Brain pericyte (primary cell): ENCODE results near the gene ABCC3.

ENCODE experiments used
- DNase-seq: peaks from one replicate; pipeline ENCODE4 v3.0.0-alpha.2; 2012; ENCODE audit warnings: low read depth, low spot score

The ABCC3 gene

DNA sequence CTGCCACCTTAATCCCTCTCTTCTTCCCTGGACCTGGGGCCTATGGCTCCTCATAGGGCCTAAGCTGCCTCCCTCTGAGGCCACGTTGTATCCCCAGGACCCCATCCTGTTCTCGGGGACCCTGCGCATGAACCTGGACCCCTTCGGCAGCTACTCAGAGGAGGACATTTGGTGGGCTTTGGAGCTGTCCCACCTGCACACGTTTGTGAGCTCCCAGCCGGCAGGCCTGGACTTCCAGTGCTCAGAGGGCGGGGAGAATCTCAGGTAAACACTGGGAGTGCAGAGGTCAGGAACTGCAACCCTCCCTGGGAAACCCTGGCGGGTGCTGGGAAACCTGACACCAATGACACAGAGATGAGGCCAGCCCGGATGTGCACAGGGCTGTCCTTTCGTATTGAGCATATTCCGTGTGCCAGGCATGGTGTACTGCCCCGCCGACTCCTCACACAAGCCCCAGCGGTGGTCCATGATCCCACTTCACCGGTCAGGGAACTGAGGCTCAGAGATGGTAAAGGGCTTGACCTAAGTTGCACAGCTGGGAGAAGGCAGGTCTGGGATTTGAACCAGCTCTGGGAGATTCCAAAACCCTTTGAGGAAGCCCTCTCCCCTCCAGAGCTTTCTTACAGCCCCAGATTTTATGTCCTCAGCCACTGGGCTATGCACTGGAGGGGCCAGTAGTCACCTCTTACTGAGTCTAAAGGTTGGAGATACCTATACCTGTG is 50.1 kb downstream of the ABCC3 start:
- no peak for DNase-seq

DNA sequence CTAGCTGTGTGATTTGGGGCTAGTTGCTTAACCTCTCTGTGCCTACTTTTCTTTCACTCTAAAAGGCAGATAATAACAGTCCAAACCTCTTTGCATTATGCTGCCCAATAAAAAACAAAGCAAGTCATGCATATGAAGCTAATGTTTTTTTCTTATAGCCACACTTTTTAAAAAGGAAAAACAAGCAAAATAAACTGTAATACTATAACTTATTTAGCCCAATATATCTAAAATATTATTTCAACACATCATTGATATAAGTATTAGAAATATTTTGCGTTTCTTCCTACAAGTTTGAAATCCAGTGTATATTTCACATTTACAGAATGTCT is 50.6 kb downstream of the ABCC3 start:
- DNase-seq, result no peak

DNA sequence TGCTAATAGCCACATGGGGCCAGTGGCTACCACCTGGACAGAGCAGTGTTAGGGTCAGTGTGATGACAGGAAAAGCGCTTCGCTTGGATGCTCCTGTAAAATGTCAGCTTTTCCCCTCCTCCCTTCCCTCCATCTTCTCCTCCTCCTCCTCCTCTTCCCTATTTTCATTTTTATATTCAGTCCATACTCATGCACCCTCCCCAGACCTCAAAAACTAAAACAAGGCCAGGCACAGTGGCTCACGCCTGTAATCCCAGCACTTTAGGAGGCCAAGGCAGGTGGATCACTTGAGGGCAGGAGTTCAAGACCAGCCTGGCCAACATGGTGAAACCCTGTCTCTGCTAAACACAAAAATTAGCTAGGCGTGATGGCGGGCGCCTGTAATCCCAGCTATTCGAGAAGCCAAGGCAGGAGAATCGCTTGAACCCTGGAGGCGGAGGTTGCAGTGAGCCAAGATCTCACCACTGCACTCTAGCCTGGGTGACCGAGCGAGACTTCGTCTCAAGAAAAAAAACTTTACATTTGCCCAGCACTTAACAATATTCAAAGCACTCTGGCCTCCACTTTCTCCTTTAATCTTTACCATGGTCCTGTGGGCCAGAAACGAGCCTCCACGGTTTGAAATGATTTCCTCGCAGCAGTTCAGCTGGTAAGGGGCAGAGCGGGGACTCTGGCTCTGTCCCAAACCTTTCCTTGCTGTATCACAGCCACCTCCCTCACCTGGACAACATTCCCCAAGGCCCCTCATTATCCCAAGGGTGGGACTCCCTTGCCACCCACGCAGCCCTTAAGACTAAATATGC is 51.2 kb downstream of the ABCC3 start:
- no peak for DNase-seq

DNA sequence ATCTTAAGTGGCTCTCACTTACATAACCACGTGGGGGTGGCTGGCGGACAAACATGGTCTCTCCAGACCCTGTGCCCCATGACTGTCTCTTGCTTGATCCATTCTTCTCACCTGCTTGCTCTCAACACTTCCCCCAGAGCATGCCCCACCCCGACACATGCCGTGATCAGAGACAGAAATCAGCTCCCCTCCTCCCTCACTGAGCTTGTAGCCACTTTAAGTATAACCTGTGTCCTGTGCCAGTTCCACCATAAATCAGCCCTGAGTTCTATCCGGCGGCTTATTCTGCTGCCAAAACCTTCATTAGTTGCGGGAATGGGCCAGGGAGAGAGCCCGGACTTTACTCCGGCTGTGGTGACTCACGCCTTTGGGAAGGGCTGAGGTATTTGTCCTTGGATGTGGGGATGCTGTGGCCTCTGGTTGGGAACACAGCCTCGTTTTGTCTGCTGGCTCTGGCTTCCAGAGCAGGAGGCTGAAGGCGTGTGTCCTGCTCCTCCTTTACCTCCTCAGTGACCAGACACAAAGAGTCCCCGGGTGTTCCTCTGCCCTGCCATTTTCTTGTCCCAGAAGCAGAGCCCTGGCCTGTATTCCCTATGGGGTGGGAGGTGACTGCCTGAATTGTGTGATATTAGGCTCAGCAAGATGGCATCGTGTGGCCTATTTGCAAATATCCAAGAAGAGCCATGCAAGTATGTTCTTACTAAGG is 52.0 kb downstream of the ABCC3 start:
- DNase-seq, result no peak

DNA sequence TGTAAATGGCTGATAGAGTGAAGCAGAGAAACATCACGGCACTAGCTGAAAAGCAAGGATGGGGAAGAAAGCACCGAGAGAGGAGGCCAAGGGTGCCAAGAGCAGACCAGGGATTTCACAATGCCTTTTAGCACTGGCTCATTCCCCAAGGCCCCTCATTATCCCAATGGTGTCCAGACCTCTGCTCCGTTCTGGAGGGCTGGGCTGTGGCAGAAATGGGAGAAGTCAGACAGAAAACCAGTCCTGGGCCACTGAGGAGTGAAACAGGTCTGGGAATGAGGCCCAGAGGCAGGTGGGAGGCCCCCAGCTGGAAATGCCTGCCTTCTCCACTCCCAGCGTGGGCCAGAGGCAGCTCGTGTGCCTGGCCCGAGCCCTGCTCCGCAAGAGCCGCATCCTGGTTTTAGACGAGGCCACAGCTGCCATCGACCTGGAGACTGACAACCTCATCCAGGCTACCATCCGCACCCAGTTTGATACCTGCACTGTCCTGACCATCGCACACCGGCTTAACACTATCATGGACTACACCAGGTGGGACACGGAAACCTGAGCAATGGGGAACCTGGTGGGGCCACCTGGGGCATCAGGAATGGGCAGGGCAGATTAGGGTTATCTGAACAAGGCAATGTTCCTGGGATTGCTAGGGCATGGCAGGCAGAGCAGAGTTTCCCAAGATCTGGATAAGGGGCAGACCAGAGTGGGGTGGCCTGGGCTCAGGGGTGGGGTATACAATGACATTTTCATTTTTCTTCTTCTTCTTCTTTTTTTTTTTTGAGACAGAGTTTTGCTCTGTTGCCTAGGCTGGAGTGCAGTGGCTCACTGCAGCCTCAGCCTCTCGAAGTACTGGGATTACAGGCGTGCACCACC is 52.8 kb downstream of the ABCC3 start:
- no peak for DNase-seq

DNA sequence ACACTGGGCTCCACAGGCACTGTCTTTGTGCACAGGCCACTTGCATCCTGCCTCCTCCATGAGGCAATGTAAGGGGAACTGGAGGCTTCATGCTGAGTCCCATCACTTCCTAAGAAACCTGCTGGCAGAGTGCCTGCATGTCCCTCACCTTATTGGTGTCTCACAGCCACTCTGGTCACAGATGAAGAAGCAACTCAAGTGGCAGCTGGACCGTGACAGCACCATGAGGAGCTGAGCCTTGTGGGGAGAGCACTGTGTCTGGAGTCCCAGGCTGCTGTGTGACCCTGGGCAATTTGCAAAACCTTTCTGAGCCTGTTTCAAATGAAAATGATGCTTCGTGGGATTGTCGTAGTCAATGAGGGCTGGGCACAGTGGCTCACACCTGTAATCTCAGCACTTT is 53.6 kb downstream of the ABCC3 start:
- no peak for DNase-seq

DNA sequence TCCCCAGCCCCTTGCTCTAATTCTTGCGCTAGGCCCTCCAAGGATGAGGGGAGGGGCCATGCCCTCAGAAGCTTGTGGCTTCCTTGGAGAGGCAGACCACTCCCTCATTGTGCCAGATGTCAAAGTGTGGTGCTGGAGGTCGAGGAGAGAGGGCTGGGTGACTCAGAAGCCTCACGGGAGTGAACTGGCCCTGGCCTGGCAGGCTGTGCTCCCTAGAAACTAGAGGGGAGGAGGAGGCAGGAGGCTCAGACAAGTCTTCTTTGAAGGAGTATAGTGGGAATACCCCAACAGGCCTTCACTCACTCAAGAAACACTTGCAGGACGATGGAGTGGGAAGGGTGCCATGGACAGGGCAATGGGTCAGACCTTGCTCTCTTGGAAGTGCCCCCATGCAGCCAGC is 54.6 kb downstream of the ABCC3 start:
- DNase-seq, result no peak

DNA sequence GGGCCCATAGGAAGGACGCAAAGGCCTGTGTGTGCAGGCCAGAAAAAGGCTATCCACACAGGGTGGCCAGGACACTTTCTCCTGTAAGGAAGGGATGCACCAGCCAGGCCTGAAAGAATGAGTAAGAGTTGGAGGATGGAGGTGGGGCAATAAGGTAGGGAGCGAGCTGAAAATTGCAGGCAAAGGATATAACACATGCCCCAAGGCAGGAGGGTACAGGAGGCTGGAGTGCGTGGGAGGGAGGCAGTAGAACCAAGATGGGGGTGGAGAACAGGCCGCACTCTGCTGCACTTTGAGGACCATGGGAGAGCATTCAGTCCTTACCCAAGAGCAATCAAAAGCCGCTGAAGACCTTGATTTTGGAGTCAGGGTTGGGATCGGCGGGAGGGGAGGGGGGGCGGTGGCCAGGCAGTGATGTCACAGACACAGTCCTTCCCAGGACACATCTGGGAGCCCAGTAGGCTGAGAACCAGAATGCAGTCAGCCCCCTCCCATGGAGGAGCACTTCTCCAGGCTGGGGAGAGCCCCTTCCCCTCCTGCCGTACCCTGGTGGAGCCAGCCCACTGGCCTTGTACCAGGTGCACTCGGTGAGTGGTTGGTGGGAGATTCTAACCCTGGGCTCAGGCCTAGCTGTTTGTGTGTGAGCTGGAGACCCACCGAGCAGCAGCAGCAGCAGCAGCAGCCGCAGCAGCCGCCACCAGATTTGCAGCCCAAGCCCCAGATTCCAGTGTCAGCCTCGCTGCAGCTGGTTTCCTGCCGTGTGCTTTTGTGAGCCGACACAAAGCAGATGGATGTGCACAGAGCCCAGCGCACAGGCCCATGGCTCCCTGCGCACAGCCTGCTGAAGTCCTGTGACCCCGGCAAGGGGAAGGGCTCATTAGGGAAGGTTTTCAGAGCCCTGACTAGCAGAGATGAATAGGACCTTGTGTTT is 55.5 kb downstream of the ABCC3 start:
- no peak for DNase-seq

DNA sequence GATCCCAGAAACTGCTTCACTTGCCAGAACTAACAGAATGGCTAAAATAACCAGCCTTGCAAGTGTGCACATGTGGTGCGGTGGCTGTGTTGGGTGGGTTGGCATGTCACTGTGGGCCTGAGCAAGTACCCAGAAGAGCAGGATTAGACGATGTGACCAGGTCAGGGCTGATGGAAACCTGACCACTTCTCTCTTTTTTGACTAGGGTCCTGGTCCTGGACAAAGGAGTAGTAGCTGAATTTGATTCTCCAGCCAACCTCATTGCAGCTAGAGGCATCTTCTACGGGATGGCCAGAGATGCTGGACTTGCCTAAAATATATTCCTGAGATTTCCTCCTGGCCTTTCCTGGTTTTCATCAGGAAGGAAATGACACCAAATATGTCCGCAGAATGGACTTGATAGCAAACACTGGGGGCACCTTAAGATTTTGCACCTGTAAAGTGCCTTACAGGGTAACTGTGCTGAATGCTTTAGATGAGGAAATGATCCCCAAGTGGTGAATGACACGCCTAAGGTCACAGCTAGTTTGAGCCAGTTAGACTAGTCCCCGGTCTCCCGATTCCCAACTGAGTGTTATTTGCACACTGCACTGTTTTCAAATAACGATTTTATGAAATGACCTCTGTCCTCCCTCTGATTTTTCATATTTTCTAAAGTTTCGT is 56.3 kb downstream of the ABCC3 start:
- no peak for DNase-seq

DNA sequence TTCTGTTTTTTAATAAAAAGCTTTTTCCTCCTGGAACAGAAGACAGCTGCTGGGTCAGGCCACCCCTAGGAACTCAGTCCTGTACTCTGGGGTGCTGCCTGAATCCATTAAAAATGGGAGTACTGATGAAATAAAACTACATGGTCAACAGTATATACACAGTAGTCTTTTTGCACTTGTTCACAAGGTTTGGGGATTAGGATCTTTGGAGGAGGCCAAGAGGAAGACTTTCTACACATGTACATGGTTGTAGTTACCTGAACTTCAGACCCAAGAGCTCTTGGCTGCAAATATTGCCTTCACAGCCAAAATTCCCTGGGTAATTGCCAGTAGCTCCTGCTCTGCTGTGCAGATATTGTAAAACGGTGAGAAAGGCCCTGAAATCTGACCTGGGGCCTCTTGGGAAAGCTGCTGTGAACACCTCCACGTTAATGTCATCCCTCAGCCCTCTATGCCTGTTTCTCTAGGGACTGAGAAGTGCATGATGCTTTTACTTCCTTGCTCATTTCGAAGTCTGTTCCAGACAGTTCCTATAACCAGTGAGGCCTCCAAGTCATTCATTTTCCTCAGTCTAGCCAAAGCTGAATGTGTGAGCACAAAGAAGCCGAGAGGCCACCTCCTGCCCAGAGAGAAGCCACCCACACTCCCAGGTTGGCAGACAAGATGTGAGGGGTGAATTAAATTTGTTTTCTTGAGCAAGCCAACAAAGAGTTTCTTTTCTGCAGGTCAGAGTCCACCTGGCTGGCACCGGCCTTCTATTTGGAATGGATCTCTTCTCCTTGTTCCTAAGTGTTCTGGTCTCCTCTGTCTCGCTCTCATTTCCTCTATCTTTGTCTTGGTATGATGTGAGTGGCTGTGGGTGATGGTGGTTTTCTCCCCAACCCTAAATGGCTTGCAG is 57.1 kb downstream of the ABCC3 start:
- DNase-seq, result no peak

DNA sequence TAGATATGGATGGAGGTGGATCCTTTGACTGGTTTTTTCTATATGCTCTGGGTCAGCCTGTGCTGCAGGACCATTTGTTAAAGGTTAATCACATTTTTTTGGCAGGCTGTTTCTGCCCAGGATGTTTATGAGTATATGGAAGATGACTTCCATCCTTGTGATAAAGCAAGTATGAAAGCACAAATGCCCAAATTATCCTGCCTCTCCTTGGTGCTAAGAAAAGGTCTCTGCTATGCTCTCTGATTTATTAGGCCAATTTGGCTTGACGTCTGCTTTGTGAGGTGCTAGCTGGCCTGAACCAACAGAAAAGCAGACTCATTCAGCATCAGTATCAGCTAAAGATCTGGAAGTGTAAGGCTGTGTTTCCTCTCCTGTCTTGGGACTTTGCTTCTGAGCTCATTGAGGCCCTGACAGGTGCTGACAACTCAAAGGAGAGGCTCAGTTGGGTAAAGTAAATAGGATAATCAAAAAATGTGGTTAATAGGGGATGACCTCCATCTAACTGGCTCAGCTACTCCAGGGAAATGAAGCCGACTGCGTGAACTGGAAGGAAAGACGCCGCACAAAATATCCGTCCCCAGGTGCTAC is 57.9 kb downstream of the ABCC3 start:
- no peak for DNase-seq

DNA sequence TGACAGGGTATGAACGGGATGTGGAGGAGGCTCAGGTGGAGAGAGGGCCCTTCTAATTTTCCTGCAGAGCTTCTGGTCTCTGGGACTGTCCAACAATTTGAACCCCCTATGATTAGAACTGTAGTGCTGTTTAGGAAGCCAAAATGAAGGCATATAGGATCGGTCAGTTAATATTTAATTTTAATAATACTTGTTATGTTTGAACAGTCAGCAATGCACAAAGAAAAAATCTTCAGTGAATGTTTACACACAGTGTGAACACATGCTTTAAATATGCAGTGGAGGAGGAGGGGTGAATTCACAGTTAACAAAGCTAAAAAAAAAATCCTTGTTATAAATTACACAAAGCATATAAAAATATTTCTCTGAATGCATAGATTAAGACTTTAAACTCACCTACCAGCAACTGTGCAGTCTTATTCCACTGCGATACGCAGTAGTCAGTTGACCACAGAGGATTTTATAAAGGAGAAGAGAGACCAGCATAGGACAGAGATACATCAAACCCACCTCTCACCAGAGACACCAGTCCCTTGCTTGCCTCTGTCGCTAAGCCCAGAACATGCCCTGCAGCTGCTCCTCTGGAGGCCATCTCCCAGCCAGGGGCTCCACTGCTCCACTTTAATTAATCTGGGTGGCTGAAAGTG is 58.5 kb downstream of the ABCC3 start:
- no peak for DNase-seq

DNA sequence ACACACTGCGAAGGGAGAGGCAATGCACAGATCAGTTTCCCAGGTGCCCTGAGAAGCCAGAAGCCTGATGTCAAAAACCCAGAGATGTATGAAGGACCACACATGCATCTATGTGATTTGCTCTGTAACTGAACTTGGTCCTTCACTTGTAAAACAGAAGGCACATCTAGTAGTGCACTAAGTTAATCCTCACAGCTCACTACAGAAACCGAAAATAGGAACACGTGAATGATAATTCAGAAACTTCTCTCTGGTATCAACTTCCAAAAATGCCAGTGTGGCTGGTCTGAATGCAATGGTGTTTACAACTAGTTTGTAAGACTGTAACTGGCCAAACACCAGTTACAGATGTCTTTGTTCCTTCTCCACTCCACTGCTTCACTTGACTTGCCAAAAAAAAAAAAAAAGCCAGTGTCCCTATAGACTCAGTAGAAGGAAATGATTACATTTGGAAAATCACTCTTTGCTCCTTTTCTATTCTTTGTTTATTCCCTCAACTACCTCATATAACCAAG is 61.7 kb downstream of the ABCC3 start:
- no peak for DNase-seq

DNA sequence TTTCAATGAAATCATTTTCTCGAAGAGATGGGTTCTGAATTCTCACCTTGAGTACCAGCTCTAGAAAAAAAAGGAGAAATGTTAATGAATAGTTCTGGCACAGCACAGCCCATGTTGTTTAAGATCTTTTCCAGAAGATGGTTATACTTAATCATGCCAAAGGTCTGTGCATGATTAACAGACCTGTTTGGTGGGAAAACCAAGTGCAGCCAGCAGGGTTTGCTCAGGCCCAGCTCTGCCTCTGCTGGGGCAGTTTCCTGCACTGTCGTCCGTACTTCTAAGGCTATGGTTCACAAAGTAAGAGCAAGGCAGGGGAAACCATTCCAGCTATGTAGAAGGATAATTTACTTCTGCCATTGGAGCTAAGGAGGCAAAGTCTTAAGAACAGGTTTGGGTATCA is 62.4 kb downstream of the ABCC3 start:
- no peak for DNase-seq

DNA sequence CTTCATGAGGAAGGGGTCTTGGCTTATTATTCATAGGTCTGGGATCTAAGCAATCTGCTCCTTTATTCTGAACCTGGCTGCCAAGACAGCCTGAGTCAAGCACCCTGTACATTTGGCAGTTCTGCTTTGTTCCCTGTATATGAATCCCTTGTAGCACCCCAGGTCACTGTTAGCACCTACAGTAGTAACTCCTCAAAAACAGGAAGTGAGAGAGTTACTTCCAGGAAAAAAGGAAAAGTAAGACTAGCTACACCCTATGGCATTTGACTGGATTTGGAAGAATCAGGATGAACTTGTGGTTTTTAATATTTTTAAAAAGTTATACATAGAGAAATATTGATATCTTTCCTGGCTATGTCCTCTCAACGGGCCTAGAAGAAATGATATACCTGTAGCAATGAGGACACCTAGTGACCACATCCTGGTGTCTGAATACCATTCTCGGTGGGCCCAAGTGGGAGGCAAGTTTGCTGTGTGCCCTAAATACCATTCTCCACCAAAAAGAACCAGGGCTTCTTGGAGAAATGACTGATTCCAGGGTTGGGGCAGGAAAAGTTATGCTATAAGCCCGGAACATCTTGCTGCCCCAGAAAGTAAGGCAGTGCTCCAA is 63.1 kb downstream of the ABCC3 start:
- no peak for DNase-seq

DNA sequence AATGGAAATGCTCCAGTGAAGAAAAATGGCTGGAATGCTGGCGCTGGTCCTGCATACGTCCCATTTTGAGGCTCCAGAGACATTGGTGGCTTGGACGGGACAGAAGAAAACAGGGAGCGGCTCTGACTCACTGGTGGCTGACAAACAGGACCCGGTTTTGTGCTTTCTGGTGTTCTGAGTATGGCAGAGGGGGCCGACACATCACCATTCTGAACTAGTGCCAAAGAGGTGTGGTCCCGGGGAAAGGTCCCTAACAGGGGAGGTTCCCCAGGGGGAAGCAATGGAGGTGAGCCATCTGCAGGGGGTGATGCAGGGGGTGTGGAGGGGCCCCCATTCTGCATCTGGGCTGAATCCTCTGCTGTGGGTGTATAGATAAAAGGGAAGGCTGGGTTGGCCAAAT is 64.7 kb downstream of the ABCC3 start:
- no peak for DNase-seq

DNA sequence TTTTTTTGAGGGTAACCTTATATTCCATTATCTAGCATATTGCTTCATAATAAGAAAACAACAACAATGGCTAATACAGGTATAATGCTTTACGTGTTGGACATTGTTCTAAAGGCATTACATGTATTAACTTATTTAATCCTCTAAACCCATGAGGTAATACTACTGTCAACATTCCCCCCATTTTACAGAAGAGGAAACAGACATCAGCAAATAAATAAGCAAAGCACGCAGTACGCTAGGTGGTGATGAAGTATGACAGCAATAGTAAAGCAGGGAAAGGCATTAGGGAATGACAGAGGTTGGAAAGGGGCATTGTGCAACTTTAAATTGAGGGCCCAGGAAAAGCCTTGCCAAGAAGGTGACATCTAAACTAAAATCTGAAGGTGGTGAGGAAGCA is 68.5 kb downstream of the ABCC3 start:
- DNase-seq, result no peak
